ENCODE data around the gene AJM1.
"Not testable (repeated sequence)": the region's sequence is repeated elsewhere in the genome, so short reads cannot be mapped to it uniquely, and the experiment has no call there.

The AJM1 gene

DNA sequence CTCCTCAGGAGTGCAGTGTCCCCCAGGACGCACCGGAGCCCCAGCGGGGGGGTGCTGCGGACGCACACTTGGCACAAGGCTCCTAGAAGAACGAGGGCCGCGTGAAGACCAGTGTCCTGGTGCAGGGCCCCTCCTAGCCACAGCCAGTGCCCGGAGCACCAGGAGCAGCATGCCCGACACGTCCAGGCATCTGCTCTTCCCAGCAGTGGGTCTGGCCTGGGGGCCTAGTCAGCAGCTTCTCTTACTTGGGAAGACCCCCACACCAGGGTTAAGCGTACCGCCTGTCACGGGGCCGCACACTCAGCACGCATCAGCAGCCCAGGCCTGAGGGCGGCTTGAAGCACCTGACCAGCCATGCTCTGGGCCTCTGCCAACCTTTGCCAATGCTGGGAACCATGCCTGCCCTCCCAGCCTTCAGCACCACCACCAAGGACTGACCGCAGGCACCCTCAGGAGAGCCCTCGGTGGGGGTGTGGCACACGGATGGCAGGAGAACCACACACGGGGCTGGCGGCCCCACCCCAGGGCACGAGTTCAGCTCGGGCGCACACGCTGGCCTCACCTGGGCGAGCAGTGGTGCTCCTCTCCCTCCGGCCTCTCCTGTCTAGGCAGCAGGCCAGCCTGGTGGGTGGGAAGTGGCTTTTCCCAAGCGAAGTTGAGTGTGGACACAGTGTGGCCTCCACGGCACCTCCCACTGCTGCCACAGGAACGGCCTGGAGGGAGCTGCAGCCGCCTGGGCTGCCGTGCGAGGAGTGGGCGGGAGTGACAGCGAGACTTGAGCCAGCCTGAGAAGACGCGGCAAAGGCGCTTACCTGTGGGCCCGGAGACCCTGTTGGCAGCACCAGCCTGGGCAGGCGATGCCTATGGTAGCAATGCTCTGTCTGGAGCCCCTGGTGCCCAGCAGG is 12.0 kb upstream of the AJM1 start:
- in situ Hi-C loops (cut with MboI; ENCODE audit: low sequenced_read_pairs), result no loop called here

DNA sequence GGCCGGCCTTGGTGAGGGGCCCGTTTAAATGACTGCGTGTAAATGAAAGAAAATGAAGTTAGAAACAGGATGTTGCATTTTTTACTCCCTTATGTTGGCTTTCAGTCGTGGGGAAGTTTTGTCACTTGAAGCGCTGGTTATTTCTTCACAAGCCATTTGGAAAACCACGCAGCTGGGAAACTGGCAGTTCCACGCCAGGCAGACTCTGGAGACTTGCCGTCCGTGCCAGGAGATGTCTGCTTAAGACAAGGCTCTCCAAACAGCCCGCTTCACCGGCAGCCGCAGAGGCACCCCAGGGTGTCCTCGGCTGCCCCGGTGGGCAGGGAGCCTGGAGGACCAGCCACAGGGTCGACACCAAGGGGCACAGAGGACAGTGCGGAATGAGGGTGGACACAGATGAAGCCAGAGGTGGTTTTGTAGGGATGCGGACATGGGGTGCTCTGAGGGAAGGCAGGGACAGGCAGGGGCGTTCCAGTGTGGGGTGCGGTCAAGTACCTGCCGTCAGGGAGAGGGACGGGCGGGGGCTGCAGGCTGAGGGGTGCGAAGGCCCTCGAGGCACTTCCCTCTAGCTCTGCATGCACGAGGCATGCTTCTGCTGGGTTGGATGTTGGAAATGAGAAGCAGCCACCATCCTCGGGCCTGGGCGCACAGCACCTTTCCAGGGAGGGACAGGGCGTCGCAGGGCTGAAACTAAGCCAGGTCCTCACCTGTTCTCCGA is 11.1 kb upstream of the AJM1 start:
- in situ Hi-C loops (cut with MboI; ENCODE audit: low sequenced_read_pairs), result no loop called here

DNA sequence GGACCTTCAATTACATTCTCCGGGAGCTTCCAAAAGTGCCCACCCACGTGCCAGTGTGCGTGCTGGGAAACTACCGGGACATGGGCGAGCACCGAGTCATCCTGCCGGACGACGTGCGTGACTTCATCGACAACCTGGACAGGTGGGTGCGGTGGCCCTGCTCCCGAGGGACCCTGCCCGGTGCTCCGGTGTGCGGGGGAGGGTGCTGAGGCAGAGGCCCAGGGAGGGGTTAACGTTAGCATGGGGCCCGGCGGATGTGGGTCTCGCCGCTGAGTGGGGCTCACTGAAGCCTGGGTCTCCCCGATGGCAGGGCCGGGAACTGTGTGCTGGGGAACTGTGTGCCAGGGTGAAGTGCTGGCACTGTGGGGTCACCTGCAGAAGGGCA is 10.6 kb upstream of the AJM1 start:
- in situ Hi-C loops (cut with MboI; ENCODE audit: low sequenced_read_pairs), result no loop called here

DNA sequence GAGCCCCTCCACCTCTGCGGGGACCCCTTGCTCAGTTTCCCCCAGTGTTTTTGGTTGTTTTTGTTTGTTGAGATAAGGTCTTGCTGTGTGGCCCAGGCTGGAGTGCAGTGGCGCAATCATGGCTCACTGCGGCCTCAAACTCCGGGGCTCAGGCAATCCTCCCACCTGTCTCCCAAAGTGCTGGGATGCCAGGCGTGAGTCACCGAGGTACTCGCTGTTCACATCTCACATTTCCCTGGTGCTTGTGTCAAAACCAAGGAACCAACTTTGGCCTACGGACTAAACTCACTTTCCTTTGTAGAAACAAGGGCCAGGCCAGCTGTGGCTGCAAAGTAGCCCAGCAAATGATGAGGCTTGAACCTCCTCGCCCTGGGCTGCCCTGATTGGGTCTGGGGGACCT is 9.7 kb upstream of the AJM1 start:
- in situ Hi-C loops (cut with MboI; ENCODE audit: low sequenced_read_pairs), result no loop called here

DNA sequence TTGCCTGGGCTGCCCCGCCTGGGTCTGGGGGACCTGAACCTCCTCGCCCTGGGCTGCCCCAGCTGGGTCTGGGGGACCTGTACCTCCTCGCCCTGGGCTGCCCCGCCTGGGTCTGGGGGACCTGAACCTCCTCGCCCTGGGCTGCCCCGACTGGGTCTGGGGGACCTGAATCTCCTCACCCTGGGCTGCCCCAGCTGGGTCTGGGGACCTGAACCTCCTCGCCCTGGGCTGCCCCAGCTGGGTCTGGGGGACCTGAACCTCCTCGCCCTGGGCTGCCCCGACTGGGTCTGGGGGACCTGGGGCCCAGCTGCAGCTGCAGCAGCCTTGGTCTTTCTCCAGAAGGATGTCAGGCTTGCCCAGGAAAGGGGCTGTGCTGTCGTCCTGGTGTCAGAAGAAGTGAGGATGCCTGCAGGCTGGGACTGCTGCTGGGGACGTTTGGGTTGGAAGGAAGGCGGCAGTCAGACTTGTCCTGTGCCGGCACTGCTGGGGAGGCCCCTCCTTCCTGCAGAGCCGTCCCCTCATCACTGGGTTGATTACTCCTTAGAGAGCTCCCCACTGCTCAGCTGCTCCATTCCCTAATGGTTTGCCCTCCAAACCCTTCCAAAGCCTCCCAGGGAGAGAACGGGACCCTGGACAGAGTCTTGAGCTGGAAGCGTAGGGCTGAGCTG is 8.8 kb upstream of the AJM1 start:
- in situ Hi-C loops (cut with MboI; ENCODE audit: low sequenced_read_pairs), result not testable (repeated sequence)

DNA sequence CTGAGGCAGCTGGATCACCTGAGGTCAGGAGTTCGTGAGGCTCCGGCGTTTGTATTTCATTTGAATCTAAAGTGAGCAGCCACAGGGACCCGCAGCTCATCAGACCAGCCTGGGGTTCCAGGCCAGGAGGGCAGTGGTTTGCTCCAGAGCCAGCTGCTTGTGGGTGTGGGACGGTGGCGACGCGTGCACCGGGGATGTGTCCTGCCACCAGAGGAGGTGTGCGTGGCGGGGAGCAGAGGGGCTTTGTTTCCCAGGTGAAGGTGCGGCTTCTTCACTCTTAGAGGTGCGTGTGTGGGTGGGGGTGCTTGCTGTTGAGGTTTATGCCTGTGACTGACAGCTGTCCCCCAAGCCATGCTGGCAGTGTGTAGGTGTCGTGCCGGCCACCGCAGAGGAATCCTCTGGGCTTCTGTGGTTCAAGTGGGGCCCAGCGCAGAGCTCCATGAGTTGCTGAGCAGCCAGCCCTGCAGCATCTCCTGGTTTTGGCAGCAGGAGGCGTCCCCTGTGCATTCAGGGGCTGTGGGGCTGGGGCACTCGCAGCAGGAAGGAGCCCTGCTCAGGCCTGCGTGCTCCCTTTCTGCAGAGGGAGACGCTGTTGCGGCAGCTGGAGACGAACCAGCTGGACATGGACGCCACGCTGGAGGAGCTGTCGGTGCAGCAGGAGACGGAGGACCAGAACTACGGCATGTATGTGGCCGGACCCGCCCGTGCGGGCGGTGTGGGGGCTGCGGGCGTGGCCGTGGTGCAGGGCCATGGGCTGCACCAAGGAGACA is 6.9 kb upstream of the AJM1 start:
- in situ Hi-C loops (cut with MboI; ENCODE audit: low sequenced_read_pairs), result no loop called here

DNA sequence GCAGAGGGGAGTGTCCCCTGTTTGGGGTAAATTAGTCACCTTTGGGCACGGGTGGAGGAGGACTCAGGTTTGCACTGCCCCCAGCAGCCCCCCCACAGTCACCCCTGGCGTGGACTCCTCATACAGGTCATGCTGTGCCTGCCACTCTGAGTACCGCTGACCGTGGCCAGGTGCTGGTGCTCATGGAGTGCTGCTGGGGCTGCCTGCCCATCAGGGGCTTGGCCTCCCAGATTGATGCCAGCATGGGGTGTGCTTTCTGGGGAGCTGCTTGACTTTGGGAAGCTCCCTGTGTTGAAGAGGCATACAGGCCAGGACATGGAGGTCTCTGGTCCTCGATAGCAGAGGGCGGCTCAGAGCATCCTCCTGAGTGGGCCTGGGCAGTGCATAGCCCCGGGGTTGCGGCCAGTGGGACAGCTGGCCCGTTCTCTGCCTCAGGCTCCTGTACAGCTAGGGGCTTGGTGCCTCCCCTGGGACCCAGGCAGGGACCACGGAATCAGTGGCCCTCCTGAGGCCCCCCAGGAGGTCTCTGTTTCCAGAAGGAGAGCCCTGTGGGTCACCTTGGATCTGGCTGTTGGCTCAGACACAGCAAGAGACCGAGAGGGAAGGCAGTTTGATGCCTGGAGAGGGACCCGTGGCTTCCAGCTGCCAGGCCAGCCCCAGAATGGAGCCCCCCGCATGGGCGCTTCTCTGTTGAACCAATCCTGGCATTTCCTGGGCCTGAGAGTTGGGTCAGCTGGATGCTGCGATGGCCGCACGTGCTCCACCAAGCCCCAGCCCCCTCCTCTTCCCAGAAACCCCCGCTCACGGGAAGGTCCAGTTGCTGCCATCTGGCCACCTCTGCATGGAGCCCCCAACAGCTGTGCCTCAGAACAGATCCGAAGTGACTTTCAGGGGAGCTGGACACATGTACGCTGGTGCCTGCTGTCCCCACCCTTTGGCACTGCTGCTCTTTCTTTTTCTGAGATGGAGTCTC is 6.1 kb upstream of the AJM1 start:
- in situ Hi-C loops (cut with MboI; ENCODE audit: low sequenced_read_pairs), result no loop called here

DNA sequence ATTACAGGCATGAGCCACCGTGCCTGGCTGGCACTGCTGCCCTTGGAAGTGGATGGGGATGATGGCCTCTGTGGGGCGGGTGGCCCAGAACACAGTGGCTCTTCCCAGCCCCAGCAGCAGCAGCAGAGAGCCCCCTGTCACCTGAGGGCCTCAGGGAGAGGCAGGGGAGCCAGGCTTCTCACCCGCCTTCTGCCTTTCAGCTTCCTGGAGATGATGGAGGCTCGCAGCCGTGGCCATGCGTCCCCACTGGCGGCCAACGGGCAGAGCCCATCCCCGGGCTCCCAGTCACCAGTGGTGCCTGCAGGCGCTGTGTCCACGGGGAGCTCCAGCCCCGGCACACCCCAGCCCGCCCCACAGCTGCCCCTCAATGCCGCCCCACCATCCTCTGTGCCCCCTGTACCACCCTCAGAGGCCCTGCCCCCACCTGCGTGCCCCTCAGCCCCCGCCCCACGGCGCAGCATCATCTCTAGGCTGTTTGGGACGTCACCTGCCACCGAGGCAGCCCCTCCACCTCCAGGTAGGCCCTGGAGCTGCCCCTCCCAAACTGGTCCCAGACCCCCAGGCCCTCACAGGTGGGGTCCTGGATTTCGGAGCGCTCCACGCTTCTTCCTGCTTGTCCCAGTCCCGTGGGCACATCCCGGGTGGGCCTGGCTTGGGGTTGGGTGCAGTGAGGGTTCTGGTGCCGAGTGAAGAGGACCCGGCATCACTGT is 5.0 kb upstream of the AJM1 start:
- in situ Hi-C loops (cut with MboI; ENCODE audit: low sequenced_read_pairs), result no loop called here

DNA sequence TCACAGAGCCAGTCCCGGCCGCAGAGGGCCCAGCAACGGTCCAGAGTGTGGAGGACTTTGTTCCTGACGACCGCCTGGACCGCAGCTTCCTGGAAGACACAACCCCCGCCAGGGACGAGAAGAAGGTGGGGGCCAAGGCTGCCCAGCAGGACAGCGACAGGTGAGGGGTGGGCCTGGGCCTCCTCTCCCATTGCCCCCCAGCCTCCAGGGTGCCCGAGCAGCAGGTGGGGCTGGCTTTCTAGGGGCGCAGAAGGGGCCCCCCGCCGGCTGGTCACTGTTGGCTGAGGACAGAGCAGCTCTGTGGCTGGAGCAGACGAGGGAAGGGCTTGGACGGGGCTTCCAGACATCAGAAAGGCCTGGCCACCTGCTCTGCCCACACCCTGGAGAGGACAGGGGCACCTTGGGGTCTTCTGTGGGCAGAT is 4.4 kb upstream of the AJM1 start:
- in situ Hi-C loops (cut with MboI; ENCODE audit: low sequenced_read_pairs), result not testable (repeated sequence)

DNA sequence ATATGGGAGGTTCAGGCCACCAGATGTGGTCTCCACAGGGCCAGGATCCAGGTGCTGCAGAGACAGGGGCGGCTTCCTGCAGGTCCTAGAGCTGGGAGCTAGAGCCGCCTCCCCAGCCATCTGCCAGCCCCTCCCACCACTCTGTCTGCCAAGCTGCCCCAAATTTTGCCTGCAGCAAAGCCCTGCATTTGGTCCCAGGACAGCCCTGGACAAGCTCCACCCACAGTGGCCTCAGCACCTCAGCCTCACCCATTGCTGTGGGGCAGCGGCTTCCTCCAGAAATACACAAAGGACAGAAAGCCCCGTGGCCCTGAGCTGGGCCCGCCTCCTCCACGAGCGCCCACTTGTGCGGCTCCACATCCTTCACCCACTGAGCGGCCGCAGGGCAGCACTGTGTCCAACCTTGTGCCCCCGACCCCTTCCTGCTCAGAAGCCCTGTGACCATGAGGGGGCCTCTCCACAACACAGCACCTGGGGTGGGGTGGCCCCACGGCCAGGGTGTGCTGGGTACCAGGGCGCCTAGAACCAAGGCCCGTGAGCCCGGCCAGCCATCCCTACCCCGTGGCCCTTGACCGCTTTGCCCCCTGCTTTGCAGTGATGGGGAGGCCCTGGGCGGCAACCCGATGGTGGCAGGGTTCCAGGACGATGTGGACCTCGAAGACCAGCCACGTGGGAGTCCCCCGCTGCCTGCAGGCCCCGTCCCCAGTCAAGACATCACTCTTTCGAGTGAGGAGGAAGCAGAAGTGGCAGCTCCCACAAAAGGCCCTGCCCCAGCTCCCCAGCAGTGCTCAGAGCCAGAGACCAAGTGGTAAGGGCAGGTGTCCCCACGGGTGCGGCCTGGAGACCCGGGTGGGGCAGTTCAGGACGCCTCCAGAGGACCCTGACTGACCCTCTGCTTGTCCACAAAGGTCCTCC is 3.7 kb upstream of the AJM1 start:
- in situ Hi-C loops (cut with MboI; ENCODE audit: low sequenced_read_pairs), result no loop called here

DNA sequence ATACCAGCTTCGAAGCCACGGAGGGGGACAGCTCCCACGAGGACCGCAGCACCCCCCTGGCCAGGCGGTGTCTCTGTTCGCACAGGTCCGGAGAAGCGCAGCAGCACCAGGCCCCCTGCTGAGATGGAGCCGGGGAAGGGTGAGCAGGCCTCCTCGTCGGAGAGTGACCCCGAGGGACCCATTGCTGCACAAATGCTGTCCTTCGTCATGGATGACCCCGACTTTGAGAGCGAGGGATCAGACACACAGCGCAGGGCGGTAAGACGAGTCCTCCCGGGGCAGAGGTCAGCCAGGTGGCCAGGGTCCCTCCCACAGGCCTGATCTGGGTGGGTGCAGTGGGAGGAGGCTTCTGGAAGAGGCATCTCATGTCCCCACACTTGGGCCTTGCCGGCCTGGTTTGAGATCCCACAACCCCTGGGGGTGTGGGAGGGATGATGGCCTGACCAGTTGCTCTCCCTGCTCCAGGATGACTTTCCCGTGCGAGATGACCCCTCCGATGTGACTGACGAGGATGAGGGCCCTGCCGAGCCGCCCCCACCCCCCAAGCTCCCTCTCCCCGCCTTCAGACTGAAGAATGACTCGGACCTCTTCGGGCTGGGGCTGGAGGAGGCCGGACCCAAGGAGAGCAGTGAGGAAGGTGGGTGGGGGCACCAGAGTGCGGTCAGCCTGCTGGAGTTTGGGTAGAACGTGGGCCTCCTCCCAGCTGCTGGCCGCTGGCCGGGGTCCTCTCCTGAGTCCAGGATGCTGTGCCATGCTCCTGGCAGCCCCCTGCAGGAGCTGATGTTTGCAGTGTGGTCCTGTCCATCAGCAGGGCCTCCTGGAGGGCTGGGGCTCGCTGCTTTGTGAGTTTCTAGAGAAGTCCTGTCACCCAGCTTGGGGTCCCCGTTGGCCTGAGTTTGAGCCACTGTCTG is 2.8 kb upstream of the AJM1 start:
- in situ Hi-C loops (cut with MboI; ENCODE audit: low sequenced_read_pairs), result no loop called here

DNA sequence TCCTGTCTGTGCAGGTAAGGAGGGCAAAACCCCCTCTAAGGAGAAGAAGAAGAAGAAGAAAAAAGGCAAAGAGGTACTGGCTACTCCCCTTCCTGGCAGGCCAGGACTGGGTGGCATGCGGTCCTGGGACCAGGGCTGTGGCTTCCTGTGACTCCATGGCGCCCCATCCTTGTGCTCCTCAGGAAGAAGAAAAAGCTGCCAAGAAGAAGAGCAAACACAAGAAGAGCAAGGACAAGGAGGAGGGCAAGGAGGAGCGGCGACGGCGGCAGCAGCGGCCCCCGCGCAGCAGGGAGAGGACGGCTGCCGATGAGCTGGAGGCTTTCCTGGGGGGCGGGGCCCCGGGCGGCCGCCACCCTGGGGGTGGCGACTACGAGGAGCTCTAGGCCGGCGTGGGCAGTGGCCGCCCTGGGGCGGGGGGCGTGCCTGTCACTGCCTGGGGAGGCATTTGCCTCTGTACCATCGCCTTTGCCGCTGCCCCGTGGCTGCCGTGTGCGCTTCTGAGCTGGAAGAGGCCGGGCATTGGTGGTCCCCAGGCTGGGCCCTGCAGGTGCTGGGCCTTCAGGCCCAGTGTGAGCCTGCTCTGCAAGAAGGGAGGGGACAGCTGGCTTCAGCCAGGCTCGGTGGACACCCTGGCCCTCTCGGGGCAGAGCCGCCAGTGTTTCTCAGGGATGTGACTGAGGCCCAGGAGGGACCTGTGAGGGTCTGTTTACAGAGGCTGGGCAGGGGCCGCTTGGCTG is 2.0 kb upstream of the AJM1 start:
- in situ Hi-C loops (cut with MboI; ENCODE audit: low sequenced_read_pairs), result no loop called here

DNA sequence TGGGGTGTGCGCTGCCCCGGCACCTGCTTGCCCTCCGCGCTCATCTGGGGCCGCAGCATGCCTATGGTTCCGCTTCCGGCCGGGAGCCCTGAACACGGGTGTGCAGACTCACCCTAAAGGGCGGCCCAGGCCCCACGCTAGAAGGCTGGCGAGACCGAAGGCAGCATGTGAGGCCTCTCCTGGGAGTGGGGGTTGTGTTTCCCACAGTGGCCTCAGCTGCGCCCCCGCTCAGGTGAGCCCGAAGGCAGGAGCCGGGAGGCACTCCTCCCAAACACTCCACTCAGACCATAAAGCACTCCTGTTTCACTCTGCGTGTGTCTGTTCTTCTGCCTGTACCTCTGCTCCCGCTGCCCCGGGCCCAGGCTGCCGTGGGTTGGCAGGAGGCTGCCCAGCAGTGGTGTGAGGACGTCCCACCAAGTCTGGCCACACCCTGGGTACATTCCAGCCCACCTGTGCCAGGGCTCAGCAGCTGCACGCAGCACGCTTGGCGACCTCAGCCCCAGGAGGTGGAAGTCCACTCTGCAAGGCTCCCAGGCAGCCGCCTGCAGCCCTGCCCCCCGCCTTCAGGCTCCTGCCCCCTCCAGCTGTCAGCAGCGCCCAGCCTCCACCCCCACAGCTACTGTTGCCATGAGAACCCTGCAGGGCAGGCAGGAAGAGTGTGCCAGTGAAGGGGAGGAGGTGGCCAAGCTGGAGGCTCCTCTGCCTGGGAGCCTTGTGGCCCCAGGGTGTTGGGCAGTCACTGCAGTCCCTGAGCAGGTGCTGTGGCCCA is 1.2 kb upstream of the AJM1 start:
- in situ Hi-C loops (cut with MboI; ENCODE audit: low sequenced_read_pairs), result no loop called here

DNA sequence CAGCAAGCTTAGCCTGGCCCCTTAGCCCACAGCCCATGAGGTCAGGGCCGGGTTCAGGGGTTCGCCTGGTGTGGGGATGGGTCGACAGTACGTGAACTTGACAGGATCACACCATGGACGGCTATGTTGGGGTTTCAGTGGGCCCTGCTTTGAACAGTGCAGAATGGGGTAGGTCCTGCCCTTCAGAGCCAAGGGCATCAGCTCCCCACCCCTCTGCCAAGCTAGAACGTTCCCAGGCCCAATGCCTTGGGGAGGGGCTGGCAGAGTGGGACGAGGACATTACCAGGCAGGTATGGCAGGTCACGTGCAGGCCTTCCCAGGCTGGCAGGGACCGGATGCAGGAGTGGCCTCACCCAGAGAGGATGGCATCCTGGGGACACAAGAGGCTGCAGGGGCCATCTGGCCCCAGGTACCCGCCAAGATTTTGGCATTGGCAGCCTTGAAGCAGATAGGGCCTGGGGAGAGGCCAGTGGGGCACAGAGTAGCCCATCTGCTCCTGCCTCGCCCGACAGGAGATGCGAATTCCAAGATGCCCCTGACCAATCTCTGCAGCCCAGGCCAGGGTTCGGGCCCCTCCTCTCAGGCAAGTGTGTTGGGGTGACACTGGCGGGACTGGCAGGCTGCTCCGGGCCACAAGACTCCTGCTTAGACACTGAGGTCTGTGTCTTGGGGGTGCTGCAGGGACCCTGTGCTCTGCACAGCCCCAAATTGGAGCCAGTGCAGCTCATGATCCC is 465 bp upstream of the AJM1 start:
- in situ Hi-C loops (cut with MboI; ENCODE audit: low sequenced_read_pairs), result not testable (repeated sequence)

DNA sequence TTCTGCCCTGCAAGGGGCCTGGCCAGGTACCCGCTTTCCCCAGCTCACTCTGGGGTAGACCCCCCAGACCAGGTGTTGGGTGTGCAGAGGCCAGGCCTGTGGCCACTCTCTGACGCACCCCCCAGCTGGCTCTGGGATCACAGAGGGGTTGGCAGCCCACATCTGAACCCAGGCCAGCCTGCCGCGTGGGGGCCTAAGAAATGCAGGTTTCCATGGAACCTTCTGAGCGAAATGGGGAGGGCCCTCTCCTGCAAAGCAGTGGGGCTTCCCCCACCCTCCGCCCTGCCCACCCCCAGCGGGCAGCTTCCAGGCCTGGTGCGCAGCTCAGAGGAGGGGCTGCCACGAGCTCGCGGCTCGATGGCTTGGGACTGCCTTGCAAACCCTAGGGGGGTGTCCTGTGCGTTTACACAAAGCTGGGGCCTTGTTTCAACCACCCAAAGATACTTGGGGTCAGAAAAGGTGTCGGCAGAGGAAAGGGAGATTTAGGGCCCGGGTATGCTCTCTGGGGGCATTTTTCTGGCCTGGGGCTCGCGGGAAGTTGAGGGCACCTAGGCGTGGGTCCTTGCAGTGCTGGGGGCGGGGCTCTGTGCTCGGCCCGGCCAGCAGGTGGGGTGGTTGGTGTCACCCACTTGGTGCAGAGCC is 1.0 kb downstream of the AJM1 start:
- in situ Hi-C loops (cut with MboI; ENCODE audit: low sequenced_read_pairs), result not testable (repeated sequence)
